ENCODE results near the gene ARHGEF37.

The ARHGEF37 gene

DNA sequence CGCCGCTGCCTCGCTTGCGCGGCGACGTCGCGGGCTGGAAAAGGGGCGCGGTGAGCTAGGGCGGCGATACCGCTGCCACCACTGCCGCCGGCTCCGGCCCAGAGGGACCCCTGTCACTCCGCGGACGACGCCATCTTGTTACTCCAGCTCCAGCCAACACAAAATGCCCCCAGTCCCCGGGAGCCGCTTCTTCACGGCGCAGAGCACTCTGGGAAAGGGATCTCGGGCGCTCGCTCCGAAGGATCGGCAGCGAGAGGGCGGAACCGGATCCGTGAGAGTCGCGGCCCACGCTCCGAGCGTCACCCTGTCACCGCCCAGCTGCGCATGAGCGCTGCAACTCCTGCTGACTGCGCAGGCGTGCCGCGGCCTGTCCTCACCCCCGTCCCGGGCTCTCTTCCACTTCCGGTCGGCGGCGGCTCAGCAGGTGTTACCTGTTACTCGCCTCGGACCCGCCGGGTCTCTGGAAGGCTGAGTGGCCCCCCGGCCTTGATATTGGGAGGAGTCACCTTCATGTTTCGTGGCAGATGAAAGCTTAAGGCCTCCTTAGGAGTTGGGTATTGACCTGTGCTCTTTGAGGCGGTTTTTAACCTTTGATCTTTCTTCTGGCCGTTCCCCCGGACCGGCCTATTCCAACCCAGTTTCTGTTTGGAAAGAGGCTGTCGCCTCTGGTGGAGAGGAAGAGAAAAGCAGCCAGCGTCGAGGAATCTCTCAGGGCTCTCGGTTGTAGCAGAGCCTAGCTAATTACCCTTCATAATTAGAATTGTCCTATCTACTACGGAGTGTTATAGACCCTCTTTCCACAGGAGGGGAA lies 29.9 kb upstream of the ARHGEF37 start, which contains the start of gene CSNK1A1:
CSNK1A1 (minus strand) TSS at position 213 of the 811 bp plus-strand sequence. CDS start 475 bp downstream, outside the sequence.
- no peak for TF ChIP-seq NFIC (IDR thresholded peaks at IDR 0.05)
- peak; percentile 92 for TF ChIP-seq EGR1 (IDR thresholded peaks at IDR 0.05)
- TF ChIP-seq, protein P1, sequence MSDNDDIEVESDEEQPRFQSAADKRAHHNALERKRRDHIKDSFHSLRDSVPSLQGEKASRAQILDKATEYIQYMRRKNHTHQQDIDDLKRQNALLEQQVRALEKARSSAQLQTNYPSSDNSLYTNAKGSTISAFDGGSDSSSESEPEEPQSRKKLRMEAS (IDR thresholded peaks at IDR 0.05): peak; percentile 69
- TF ChIP-seq YY1 (IDR thresholded peaks at IDR 0.05; ENCODE audit: low read depth): peak; percentile 95
- TF ChIP-seq FOXM1 (IDR thresholded peaks at IDR 0.05; ENCODE audit: borderline replicate concordance, low read depth): peak; percentile 26; the same call in 1 of the 2 replicates
- peak; percentile 70 for TF ChIP-seq CREB1 (IDR thresholded peaks at IDR 0.05; ENCODE audit: low read depth)
- TF ChIP-seq ZBTB7A (IDR thresholded peaks at IDR 0.05; ENCODE audit: low read depth): no peak
- TF ChIP-seq, protein P2, sequence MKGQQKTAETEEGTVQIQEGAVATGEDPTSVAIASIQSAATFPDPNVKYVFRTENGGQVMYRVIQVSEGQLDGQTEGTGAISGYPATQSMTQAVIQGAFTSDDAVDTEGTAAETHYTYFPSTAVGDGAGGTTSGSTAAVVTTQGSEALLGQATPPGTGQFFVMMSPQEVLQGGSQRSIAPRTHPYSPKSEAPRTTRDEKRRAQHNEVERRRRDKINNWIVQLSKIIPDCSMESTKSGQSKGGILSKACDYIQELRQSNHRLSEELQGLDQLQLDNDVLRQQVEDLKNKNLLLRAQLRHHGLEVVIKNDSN (IDR thresholded peaks at IDR 0.05): peak; percentile 44; the same call in 1 of the 2 replicates
- TF ChIP-seq TCF12 (IDR thresholded peaks at IDR 0.05; ENCODE audit: low read depth): peak; percentile 58
- TF ChIP-seq CEBPB (IDR thresholded peaks at IDR 0.05): no peak
- TF ChIP-seq TEAD4 (IDR thresholded peaks at IDR 0.05): peak; percentile 66
- TF ChIP-seq EP300 (IDR thresholded peaks at IDR 0.05; ENCODE audit: borderline replicate concordance): no peak
- TF ChIP-seq RAD21 (IDR thresholded peaks at IDR 0.05; ENCODE audit: low read depth): peak; percentile 62
- TF ChIP-seq TAF1 (IDR thresholded peaks at IDR 0.05; ENCODE audit: low read depth): peak; percentile 97
- TF ChIP-seq REST (IDR thresholded peaks at IDR 0.05; ENCODE audit: low read depth): no peak

GRCh38 chr5:149552038-149552494 lies 29.2 kb upstream of the ARHGEF37 start:
- TF ChIP-seq TCF12 (IDR thresholded peaks at IDR 0.05; ENCODE audit: low read depth) (no peak), ZBTB7A (IDR thresholded peaks at IDR 0.05; ENCODE audit: low read depth) (no peak), CREB1 (IDR thresholded peaks at IDR 0.05; ENCODE audit: low read depth) (no peak), EGR1 (IDR thresholded peaks at IDR 0.05) (no peak), FOXM1 (IDR thresholded peaks at IDR 0.05; ENCODE audit: borderline replicate concordance, low read depth) (no peak), TAF1 (IDR thresholded peaks at IDR 0.05; ENCODE audit: low read depth) (no peak), CEBPB (IDR thresholded peaks at IDR 0.05) (no peak), TEAD4 (IDR thresholded peaks at IDR 0.05) (no peak), REST (IDR thresholded peaks at IDR 0.05; ENCODE audit: low read depth) (no peak)
- TF ChIP-seq, protein P2 (IDR thresholded peaks at IDR 0.05): no peak
- TF ChIP-seq, protein P1 (IDR thresholded peaks at IDR 0.05): no peak

DNA sequence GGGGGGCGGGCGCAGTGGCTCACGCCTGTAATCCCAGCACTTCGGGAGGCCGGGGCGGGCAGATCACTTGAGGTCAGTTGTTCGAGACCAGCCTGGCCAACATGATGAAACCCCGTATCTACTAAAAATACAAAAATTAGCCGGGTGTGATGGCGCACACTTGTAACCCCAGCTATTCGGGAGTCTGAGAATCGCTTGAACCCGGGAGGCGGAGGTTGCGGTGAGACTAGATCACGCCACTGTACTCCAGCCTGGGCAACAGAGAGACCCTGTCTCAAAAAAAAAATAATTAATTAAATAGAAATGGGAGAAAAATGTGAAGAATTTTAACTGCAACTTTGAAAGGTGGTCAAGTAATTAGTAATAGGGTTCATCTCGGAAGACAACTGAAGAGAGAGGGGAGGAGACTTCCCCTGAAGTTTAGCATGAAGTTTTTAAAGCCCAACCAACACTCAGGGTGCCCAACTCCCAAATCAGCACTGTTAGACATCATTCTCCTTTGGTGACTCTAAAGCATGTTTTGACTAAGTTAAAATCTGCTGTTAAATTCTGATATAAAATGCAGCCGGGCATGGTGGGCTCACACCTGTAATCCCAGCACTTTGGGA lies 28.6 kb upstream of the ARHGEF37 start:
- TF ChIP-seq REST (IDR thresholded peaks at IDR 0.05; ENCODE audit: low read depth): no peak
- TF ChIP-seq TAF1 (IDR thresholded peaks at IDR 0.05; ENCODE audit: low read depth): no peak
- no peak for TF ChIP-seq ZBTB7A (IDR thresholded peaks at IDR 0.05; ENCODE audit: low read depth)
- no peak for TF ChIP-seq CREB1 (IDR thresholded peaks at IDR 0.05; ENCODE audit: low read depth)
- TF ChIP-seq FOXM1 (IDR thresholded peaks at IDR 0.05; ENCODE audit: borderline replicate concordance, low read depth): no peak
- TF ChIP-seq CEBPB (IDR thresholded peaks at IDR 0.05): no peak
- no peak for TF ChIP-seq EGR1 (IDR thresholded peaks at IDR 0.05)
- no peak for TF ChIP-seq NFIC (IDR thresholded peaks at IDR 0.05)
- TF ChIP-seq EP300 (IDR thresholded peaks at IDR 0.05; ENCODE audit: borderline replicate concordance): no peak
- TF ChIP-seq, protein P1 (IDR thresholded peaks at IDR 0.05): no peak
- no peak for TF ChIP-seq TCF12 (IDR thresholded peaks at IDR 0.05; ENCODE audit: low read depth)
- no peak for TF ChIP-seq YY1 (IDR thresholded peaks at IDR 0.05; ENCODE audit: low read depth)
- no peak for TF ChIP-seq RAD21 (IDR thresholded peaks at IDR 0.05; ENCODE audit: low read depth)
- TF ChIP-seq, protein P2 (IDR thresholded peaks at IDR 0.05): no peak

All from Ishikawa (cell line).